SK-N-SH (cell line): ENCODE results near the gene RNF151. TPM values are rescaled to one million over a fixed set of nuclear protein-coding genes. Genes with fewer than 3 reads are reported as not detected.

Experiments
- CTCF ChIA-PET: fragments of 300-600, 350-600 bp; formaldehyde crosslinking; extraction: SDS; loops from one replicate; lab custom pipeline; 2021; lab: Yijun Ruan, JAX
- POLR2A ChIA-PET: fragments of 350-600 bp; sonication (Branson Sonifier 250); formaldehyde crosslinking; extraction: SDS; loops from one replicate; lab custom pipeline; 2020; ENCODE audit warnings: antibody characterized with exemption, inconsistent platforms; lab: Yijun Ruan, JAX
- DNase-seq: peaks from one replicate; pipeline ENCODE4 v3.0.0; 2012
- H2AFZ ChIP-seq: fragments of 200-600 bp; sonication (generic); 2 replicates; pipeline ENCODE4 v1.8.1; 2016; ENCODE audit warnings: antibody characterized with exemption, mild to moderate bottlenecking, low read depth
- H3F3A ChIP-seq: fragments of 200-600 bp; sonication (generic); replicated peaks from 2 replicates; pipeline ENCODE3; 2016; ENCODE audit warnings: antibody characterized with exemption, mild to moderate bottlenecking; ENCODE audit not compliant: insufficient read depth
- H3K27ac ChIP-seq, 2 experiments: fragments of 200-500 bp in 1 of 2; fragments of 200-600 bp in 1 of 2; sonication (Bioruptor generic) in 1 of 2; sonication (generic), shearing (Covaris generic) in 1 of 2; 2 replicates each; pipeline versions ENCODE4 v1.5.1 to v1.6.1; 2014 to 2016; ENCODE audit warnings: low read depth in 2 of 2, inconsistent platforms in 1 of 2, low read length in 1 of 2, mild to moderate bottlenecking in 1 of 2, mixed read lengths in 1 of 2
- H3K27me3 ChIP-seq: fragments of 200-600 bp; sonication (generic), shearing (Covaris generic); 2 replicates; pipeline ENCODE4 v1.6.1; 2016; ENCODE audit warnings: mixed run types; ENCODE audit not compliant: insufficient read depth
- H3K36me3 ChIP-seq, 2 experiments: fragments of 200-500 bp in 1 of 2; fragments of 200-600 bp in 1 of 2; sonication (Bioruptor generic) in 1 of 2; sonication (generic) in 1 of 2; replicated peaks in 1 of 2; 2 replicates each; pipeline versions ENCODE3 to v1.5.1; 2014 to 2016; ENCODE audit warnings: low read length in 1 of 2, mild to moderate bottlenecking in 1 of 2; ENCODE audit not compliant: insufficient read depth in 2 of 2, control insufficient read depth in 1 of 2
- H3K4me1 ChIP-seq, 2 experiments: fragments of 200-500 bp in 1 of 2; fragments of 200-600 bp in 1 of 2; sonication (Bioruptor generic) in 1 of 2; sonication (generic), shearing (Covaris generic) in 1 of 2; 2 replicates each; pipeline versions ENCODE4 v1.5.1 to v1.6.1; 2014 to 2016; ENCODE audit warnings: low read depth in 1 of 2, low read length in 1 of 2, mixed run types in 1 of 2; ENCODE audit not compliant: insufficient read depth in 2 of 2, control insufficient read depth in 1 of 2
- H3K4me2 ChIP-seq: fragments of 200-600 bp; sonication (generic), shearing (Covaris generic); 2 replicates; pipeline ENCODE4 v1.6.1; 2017; ENCODE audit warnings: mixed run types
- H3K4me3 ChIP-seq, 2 experiments: fragments of 200-500 bp in 1 of 2; fragments of 200-600 bp in 1 of 2; sonication (Bioruptor generic) in 1 of 2; sonication (generic), shearing (Covaris generic) in 1 of 2; 2 replicates each; pipeline versions ENCODE4 v1.5.1 to v1.8.1; 2014 to 2016; ENCODE audit warnings: low read depth in 2 of 2, inconsistent platforms in 1 of 2, low read length in 1 of 2, mild to moderate bottlenecking in 1 of 2, mixed read lengths in 1 of 2, moderate library complexity in 1 of 2
- H3K79me2 ChIP-seq: fragments of 200-600 bp; sonication (generic); 2 replicates; pipeline ENCODE4 v1.8.1; 2017; ENCODE audit warnings: mild to moderate bottlenecking; ENCODE audit not compliant: insufficient read depth
- H3K9ac ChIP-seq: fragments of 200-600 bp; sonication (generic); 2 replicates; pipeline ENCODE4 v1.6.1; 2017; ENCODE audit warnings: mixed run types
- H3K9me2 ChIP-seq: fragments of 200-600 bp; sonication (generic); 2 replicates; pipeline ENCODE4 v1.6.1; 2017; ENCODE audit warnings: mixed run types
- H3K9me3 ChIP-seq: fragments of 200-600 bp; sonication (generic); 2 replicates; pipeline ENCODE4 v1.6.1; 2017; ENCODE audit warnings: mixed run types, mild to moderate bottlenecking, moderate library complexity
- H4K20me1 ChIP-seq: fragments of 200-600 bp; sonication (generic); 2 replicates; pipeline ENCODE4 v1.6.1; 2017; ENCODE audit warnings: mild to moderate bottlenecking, mixed run types; ENCODE audit not compliant: insufficient read depth
- ELF1 ChIP-seq: IDR thresholded peaks from 2 replicates; pipeline ENCODE4 v1.4.0; 2012
- EP300 ChIP-seq, 2 experiments: IDR thresholded peaks; 2 replicates each; pipeline versions ENCODE4 v1.4.0 to v1.6.1; 2012; ENCODE audit warnings: borderline replicate concordance in 1 of 2, low read depth in 1 of 2, low read length in 1 of 2
- EZH2phosphoT487 ChIP-seq: fragments of 200-600 bp; sonication (generic); IDR thresholded peaks from 2 replicates; pipeline ENCODE4 v1.6.1; 2017; ENCODE audit warnings: low read depth, mixed run types, mild to moderate bottlenecking, antibody characterized with exemption, moderate library complexity, borderline replicate concordance
- GABPA ChIP-seq: IDR thresholded peaks from 2 replicates; pipeline ENCODE4 v1.4.0; 2012; ENCODE audit warnings: low read depth, mild to moderate bottlenecking
- GATA2 ChIP-seq: sonication (generic); formaldehyde crosslinking; IDR thresholded peaks from 2 replicates; pipeline ENCODE4 v1.5.0; 2020; ENCODE audit warnings: mild to moderate bottlenecking, missing genetic modification reagents
- JUND ChIP-seq: IDR thresholded peaks from 2 replicates; pipeline ENCODE4 v1.4.0; 2012
- MEF2A ChIP-seq: IDR thresholded peaks from 2 replicates; pipeline ENCODE4 v1.4.0; 2012; ENCODE audit warnings: low read depth, borderline replicate concordance
- MXI1 ChIP-seq: IDR thresholded peaks from 2 replicates; pipeline ENCODE4 v1.6.1; 2012; ENCODE audit warnings: mild to moderate bottlenecking, low read depth, low read length, improper control_type of control experiment
- NRF1 ChIP-seq: IDR thresholded peaks from 2 replicates; pipeline ENCODE4 v1.6.1; 2012; ENCODE audit warnings: low read depth, mild to moderate bottlenecking, low read length
- RAD21 ChIP-seq: IDR thresholded peaks from 2 replicates; pipeline ENCODE4 v1.6.1; 2012; ENCODE audit warnings: mild to moderate bottlenecking, low read length
- RFX5 ChIP-seq: IDR thresholded peaks from 2 replicates; pipeline ENCODE4 v1.6.1; 2012; ENCODE audit warnings: mild to moderate bottlenecking, improper control_type of control experiment, low read length
- RXRA ChIP-seq: IDR thresholded peaks from 2 replicates; pipeline ENCODE4 v1.4.0; 2012; ENCODE audit warnings: low read depth, mild to moderate bottlenecking, borderline replicate concordance
- SIN3A ChIP-seq: IDR thresholded peaks from 2 replicates; pipeline ENCODE4 v1.6.1; 2012; ENCODE audit warnings: low read depth, mild to moderate bottlenecking, low read length, moderate library complexity, borderline replicate concordance
- YY1 ChIP-seq: IDR thresholded peaks from 2 replicates; pipeline ENCODE4 v1.4.0; 2012; ENCODE audit warnings: low read depth, mild to moderate bottlenecking
- WGBS: methylation state at CpG from one replicate; pipeline ENCODE4 v1.1.6; 2017; ENCODE audit warnings: low lambda C conversion rate; 5-methylcytosine and 5-hydroxymethylcytosine counted together
- polyA plus RNA-seq, 3 experiments: library from polyadenylated mRNA; depleted of rRNA; stranded (reverse); fragments of >200 nt; gene quantifications; 2 replicates each; pipeline ENCODE4 v1.2.3, GENCODE V29; 2012
- TF ChIP-seq, protein P1 (sequence below): fragments of 200-600 bp; sonication (generic); IDR thresholded peaks from 2 replicates; pipeline ENCODE4 v1.6.1; 2017; ENCODE audit warnings: antibody characterized with exemption, mild to moderate bottlenecking, moderate library complexity
- TF ChIP-seq, protein P2 (sequence below): IDR thresholded peaks from 2 replicates; pipeline ENCODE4 v1.4.0; 2012; ENCODE audit warnings: low read depth
- TF ChIP-seq, protein P3 (sequence below): fragments of 150-350 bp; IDR thresholded peaks from 2 replicates; pipeline ENCODE4 v1.6.1; 2016; ENCODE audit warnings: mild to moderate bottlenecking, low read depth, low read length
- TF ChIP-seq, protein P4 (sequence below): IDR thresholded peaks from 2 replicates; pipeline ENCODE4 v1.6.1; 2012; ENCODE audit warnings: mild to moderate bottlenecking, low read depth, low read length, moderate library complexity

Gene RNF151
- polyA plus RNA-seq, 1 of the 3 experiments (the other 2 are of a cell fraction): 0.07 TPM

DNA sequence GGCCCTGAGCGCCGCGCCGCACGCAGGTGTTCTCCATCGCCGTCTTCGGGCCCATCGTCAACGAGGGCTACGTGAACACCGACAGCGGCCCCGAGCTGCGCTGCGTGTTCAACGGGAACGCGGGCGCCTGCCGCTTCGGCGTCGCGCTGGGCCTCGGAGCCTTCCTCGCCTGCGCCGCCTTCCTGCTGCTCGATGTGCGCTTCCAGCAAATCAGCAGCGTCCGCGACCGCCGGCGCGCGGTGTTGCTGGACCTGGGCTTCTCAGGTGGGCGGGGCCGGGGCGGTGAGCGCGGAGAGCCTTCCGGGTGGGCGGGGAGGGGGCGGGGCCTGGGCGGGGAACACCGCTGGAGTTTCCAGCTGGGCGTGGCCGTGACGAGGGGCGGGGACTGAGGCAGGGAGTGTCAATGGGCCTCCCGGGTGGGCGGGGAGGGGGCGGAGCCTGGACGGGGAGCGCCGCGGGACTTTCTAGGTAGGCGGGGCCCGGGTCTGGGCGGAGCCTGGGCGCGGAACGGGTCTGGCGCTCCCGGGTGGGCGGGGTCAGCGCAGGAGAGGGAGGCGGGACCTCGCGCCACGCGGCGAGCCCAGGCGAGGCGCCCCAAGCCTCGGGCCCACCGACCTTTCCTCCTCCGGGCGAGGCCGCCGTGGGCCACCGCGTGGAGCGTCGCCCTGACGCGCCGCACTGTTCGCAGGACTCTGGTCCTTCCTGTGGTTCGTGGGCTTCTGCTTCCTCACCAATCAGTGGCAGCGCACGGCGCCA lies 25.5 kb downstream of the RNF151 start:
- Histone ChIP-seq H4K20me1 (no peaks in the 10 kb centered on the region), H3K27ac (no peak overlapping the region), H3K9ac (no peak overlapping the region), H3K79me2 (no peaks in the 10 kb centered on the region), H3K36me3 (peaks cover 2 to 3% of the 10 kb centered on the region in 2 experiments), H3K9me3 (no peaks in the 10 kb centered on the region), H3K27me3 (no peaks in the 10 kb centered on the region), H3K9me2 (no peaks in the 10 kb centered on the region), H3K4me2 (no peak overlapping the region), H2AFZ (no peak overlapping the region), H3K4me3 (no peak overlapping the region), H3K4me1 (peaks cover 0 to 18% of the 10 kb centered on the region in 2 experiments; a peak in 1 of 4 replicates), H3F3A (peaks cover 22% of the 10 kb centered on the region)
- CTCF ChIA-PET: interaction anchor here (0.6 to 12.9 kb wide), 2 partner anchors 12 to 123 kb away, joined by 3 to 108 read pairs; no protein-coding TSS in a partner anchor
- 69% methylated on average over 42 of the region's 96 CpGs for WGBS
- POLR2A ChIA-PET: interaction anchor here (0.8 kb wide), 1 partner anchor 163 kb away, joined by 3 read pairs; the partner anchor contains the start of gene TRAF7
- TF ChIP-seq, protein P1, sequence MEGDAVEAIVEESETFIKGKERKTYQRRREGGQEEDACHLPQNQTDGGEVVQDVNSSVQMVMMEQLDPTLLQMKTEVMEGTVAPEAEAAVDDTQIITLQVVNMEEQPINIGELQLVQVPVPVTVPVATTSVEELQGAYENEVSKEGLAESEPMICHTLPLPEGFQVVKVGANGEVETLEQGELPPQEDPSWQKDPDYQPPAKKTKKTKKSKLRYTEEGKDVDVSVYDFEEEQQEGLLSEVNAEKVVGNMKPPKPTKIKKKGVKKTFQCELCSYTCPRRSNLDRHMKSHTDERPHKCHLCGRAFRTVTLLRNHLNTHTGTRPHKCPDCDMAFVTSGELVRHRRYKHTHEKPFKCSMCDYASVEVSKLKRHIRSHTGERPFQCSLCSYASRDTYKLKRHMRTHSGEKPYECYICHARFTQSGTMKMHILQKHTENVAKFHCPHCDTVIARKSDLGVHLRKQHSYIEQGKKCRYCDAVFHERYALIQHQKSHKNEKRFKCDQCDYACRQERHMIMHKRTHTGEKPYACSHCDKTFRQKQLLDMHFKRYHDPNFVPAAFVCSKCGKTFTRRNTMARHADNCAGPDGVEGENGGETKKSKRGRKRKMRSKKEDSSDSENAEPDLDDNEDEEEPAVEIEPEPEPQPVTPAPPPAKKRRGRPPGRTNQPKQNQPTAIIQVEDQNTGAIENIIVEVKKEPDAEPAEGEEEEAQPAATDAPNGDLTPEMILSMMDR: no peak
- TF ChIP-seq EP300 (IDR thresholded peaks at IDR 0.05; ENCODE audit: borderline replicate concordance in 1 of 2, low read depth in 1 of 2, low read length in 1 of 2) (no peak), NRF1 (no peak), RAD21 (no peak), GATA2 (CRISPR knock-in tag) (no peak), RFX5 (no peak), YY1 (no peak), MXI1 (no peak), SIN3A (no peak)
- TF ChIP-seq, protein P2, sequence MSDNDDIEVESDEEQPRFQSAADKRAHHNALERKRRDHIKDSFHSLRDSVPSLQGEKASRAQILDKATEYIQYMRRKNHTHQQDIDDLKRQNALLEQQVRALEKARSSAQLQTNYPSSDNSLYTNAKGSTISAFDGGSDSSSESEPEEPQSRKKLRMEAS: no peak
- TF ChIP-seq, protein P3, sequence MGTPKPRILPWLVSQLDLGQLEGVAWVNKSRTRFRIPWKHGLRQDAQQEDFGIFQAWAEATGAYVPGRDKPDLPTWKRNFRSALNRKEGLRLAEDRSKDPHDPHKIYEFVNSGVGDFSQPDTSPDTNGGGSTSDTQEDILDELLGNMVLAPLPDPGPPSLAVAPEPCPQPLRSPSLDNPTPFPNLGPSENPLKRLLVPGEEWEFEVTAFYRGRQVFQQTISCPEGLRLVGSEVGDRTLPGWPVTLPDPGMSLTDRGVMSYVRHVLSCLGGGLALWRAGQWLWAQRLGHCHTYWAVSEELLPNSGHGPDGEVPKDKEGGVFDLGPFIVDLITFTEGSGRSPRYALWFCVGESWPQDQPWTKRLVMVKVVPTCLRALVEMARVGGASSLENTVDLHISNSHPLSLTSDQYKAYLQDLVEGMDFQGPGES: no peak
- peak; percentile 84 for DNase-seq

DNA sequence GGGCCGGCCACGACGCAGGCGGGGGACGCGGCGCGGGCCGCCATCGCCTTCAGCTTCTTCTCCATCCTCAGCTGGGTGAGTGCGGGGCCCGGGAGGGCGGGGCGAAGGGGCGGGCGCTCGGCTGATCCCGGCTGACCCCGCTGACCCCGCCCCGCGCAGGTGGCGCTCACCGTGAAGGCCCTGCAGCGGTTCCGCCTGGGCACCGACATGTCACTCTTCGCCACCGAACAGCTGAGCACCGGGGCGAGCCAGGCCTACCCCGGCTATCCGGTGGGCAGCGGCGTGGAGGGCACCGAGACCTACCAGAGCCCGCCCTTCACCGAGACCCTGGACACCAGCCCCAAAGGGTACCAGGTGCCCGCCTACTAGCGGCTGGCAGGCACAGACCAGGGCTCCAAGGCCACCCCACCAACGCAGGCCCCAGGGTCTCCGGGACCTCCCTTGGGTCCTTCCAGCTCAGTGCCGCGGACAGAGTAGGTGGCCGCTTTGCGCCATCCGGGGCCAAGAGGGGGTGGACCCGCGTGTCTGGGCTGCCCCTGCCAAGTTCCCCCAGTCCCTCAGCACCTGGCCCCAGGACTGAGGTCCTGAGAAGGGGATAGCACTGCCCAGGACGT lies 26.2 kb downstream of the RNF151 start:
- H3K4me2 ChIP-seq: no peak overlapping the region
- H3K9me2 ChIP-seq: no peaks in the 10 kb centered on the region
- H3K27ac ChIP-seq: no peak overlapping the region
- no peak overlapping the region for H2AFZ ChIP-seq
- H3K4me3 ChIP-seq: no peak overlapping the region
- ChIA-PET POLR2A (interaction anchor here (0.8 kb wide), 1 partner anchor 163 kb away, joined by 3 read pairs; the partner anchor contains the start of gene TRAF7), CTCF (interaction anchor here (1.3 to 12.9 kb wide), 2 partner anchors 11 to 162 kb away, joined by 3 to 108 read pairs; no protein-coding TSS in a partner anchor)
- peaks cover 4 to 10% of the 10 kb centered on the region in 2 experiments for H3K36me3 ChIP-seq
- H3K9ac ChIP-seq: no peak overlapping the region
- peaks cover 0 to 18% of the 10 kb centered on the region in 2 experiments; a peak in 1 of 4 replicates for H3K4me1 ChIP-seq
- 98% methylated on average over 18 of the region's 50 CpGs for WGBS
- H3K79me2 ChIP-seq: no peaks in the 10 kb centered on the region
- H3K9me3 ChIP-seq: no peaks in the 10 kb centered on the region
- H3K27me3 ChIP-seq: no peaks in the 10 kb centered on the region
- H4K20me1 ChIP-seq: no peaks in the 10 kb centered on the region
- H3F3A ChIP-seq: peaks cover 22% of the 10 kb centered on the region
- no peak for DNase-seq
- TF ChIP-seq EZH2phosphoT487 (no peak), SIN3A (no peak), YY1 (no peak), EP300 (IDR thresholded peaks at IDR 0.05; ENCODE audit: borderline replicate concordance in 1 of 2, low read depth in 1 of 2, low read length in 1 of 2) (no peak), JUND (no peak), RAD21 (no peak), RXRA (no peak), ELF1 (no peak), MEF2A (no peak), GABPA (no peak)
- TF ChIP-seq, protein P4, sequence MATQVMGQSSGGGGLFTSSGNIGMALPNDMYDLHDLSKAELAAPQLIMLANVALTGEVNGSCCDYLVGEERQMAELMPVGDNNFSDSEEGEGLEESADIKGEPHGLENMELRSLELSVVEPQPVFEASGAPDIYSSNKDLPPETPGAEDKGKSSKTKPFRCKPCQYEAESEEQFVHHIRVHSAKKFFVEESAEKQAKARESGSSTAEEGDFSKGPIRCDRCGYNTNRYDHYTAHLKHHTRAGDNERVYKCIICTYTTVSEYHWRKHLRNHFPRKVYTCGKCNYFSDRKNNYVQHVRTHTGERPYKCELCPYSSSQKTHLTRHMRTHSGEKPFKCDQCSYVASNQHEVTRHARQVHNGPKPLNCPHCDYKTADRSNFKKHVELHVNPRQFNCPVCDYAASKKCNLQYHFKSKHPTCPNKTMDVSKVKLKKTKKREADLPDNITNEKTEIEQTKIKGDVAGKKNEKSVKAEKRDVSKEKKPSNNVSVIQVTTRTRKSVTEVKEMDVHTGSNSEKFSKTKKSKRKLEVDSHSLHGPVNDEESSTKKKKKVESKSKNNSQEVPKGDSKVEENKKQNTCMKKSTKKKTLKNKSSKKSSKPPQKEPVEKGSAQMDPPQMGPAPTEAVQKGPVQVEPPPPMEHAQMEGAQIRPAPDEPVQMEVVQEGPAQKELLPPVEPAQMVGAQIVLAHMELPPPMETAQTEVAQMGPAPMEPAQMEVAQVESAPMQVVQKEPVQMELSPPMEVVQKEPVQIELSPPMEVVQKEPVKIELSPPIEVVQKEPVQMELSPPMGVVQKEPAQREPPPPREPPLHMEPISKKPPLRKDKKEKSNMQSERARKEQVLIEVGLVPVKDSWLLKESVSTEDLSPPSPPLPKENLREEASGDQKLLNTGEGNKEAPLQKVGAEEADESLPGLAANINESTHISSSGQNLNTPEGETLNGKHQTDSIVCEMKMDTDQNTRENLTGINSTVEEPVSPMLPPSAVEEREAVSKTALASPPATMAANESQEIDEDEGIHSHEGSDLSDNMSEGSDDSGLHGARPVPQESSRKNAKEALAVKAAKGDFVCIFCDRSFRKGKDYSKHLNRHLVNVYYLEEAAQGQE: no peak
